ENCODE measurements around the gene FCHSD2. TPM values are rescaled to one million over a fixed set of nuclear protein-coding genes. Genes with fewer than 3 reads are reported as not detected.

The FCHSD2 gene
- total RNA-seq, 2 donors from 2014 or later: 14.0 to 17.6 TPM

DNA sequence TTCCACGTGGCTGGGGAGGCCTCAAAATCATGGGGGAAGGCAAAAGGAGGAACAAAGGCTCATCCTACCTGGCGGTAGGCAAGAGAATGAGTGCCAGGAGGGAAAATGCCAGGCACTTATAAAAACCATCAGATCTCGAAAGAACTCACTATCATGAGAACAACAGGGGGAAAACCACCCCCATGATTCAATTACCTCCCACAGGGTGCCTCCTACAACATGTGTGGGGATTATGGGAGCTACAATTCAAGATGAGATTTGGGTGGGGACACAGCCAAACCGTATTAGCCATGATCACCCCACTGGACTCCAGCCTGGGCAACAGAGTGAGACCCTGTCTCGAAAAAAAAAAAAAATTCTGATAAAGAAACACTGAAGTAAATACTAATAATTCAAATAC, 87.1 kb downstream of the FCHSD2 start:
- Histone ChIP-seq H3K27me3 (ENCODE audit: control insufficient read depth, insufficient read depth, low read length, poor library complexity, severe bottlenecking) (no peaks in the 10 kb centered on the region), H3K27ac (ENCODE audit: low read depth, low read length) (no peak overlapping the region), H3K36me3 (ENCODE audit: control insufficient read depth, insufficient read depth, low read length) (no peaks in the 10 kb centered on the region), H3K9me3 (ENCODE audit: control insufficient read depth, low read length) (no peaks in the 10 kb centered on the region), H3K4me1 (ENCODE audit: control insufficient read depth, insufficient read depth, low read length) (no peaks in the 10 kb centered on the region), H3K9ac (ENCODE audit: extremely low read depth, low read length, poor library complexity, severe bottlenecking) (no peak overlapping the region), H3K4me3 (ENCODE audit: low read length) (no peak overlapping the region)
- 89 to 92% methylated on average over 2 to 4 of the region's 5 CpGs for WGBS, 2 experiments (ENCODE audit: insufficient coverage in 1 of 2, insufficient read length in 1 of 2)
- no peak for DNase-seq
- H3K27ac Mint-ChIP-seq: no peak overlapping the region
- H3K9me3 Mint-ChIP-seq: no peaks in the 10 kb centered on the region
- TF ChIP-seq, protein P1, sequence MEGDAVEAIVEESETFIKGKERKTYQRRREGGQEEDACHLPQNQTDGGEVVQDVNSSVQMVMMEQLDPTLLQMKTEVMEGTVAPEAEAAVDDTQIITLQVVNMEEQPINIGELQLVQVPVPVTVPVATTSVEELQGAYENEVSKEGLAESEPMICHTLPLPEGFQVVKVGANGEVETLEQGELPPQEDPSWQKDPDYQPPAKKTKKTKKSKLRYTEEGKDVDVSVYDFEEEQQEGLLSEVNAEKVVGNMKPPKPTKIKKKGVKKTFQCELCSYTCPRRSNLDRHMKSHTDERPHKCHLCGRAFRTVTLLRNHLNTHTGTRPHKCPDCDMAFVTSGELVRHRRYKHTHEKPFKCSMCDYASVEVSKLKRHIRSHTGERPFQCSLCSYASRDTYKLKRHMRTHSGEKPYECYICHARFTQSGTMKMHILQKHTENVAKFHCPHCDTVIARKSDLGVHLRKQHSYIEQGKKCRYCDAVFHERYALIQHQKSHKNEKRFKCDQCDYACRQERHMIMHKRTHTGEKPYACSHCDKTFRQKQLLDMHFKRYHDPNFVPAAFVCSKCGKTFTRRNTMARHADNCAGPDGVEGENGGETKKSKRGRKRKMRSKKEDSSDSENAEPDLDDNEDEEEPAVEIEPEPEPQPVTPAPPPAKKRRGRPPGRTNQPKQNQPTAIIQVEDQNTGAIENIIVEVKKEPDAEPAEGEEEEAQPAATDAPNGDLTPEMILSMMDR (conservative IDR thresholded peaks at IDR 0.05): no peak
- H3K27me3 Mint-ChIP-seq (ENCODE audit: insufficient read depth): no peaks in the 10 kb centered on the region
- H3K4me1 Mint-ChIP-seq: no peaks in the 10 kb centered on the region
- no peak overlapping the region for H3K4me3 Mint-ChIP-seq
- no peaks in the 10 kb centered on the region for H3K36me3 Mint-ChIP-seq (ENCODE audit: low read depth)

DNA sequence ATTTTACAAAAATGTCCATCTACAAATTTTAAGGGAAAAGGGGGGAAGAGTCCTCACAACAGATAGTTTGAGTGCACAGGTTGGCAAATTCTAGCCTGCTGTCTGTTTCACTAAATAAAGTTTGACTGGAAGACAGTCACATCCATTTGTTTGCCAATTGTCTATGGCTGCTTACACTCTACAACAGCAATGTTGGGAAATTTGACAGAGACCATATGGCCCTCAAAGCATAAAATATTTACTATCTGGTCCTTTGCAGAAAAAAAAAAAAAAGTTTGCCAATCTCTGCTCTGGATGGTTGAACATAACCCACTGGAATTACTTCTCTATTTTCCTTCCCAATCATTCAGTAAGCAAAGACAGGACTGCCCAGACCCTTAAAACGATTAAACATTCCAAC, 88.2 kb downstream of the FCHSD2 start:
- Histone ChIP-seq H3K27ac (ENCODE audit: low read depth, low read length) (no peak overlapping the region), H3K4me1 (ENCODE audit: control insufficient read depth, insufficient read depth, low read length) (no peaks in the 10 kb centered on the region), H3K27me3 (ENCODE audit: control insufficient read depth, insufficient read depth, low read length, poor library complexity, severe bottlenecking) (no peaks in the 10 kb centered on the region), H3K9me3 (ENCODE audit: control insufficient read depth, low read length) (no peaks in the 10 kb centered on the region), H3K9ac (ENCODE audit: extremely low read depth, low read length, poor library complexity, severe bottlenecking) (no peak overlapping the region), H3K4me3 (ENCODE audit: low read length) (no peak overlapping the region), H3K36me3 (ENCODE audit: control insufficient read depth, insufficient read depth, low read length) (no peaks in the 10 kb centered on the region)
- Mint-ChIP-seq H3K4me3 (no peak overlapping the region), H3K9me3 (no peaks in the 10 kb centered on the region), H3K36me3 (ENCODE audit: low read depth) (no peaks in the 10 kb centered on the region), H3K27me3 (ENCODE audit: insufficient read depth) (no peaks in the 10 kb centered on the region), H3K27ac (no peak overlapping the region), H3K4me1 (no peaks in the 10 kb centered on the region)
- no CpG with 5 or more reads among the region's 1 CpG for WGBS, 2 experiments (ENCODE audit: insufficient coverage in 1 of 2, insufficient read length in 1 of 2)
- DNase-seq: no peak
- TF ChIP-seq, protein P1 (conservative IDR thresholded peaks at IDR 0.05): no peak

DNA sequence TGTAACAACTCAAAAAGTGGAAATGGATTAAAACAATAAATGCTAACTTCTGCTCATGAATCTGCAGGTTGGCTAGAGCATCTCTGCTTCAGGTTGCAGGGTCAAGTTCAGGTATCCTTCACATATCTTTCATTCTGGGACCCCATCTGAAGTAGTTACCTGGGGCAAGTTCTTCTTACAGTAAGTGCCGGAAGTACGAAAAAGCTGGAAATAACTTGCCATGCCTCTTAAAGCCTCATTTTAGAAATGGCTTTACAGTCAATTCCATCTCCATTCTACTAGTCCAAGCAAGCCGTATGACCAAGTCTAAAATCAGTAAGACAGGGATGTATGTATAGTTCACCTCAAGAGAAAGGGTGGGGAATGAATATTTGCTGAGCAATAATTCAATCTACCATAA, 93.7 kb downstream of the FCHSD2 start:
- H3K9me3 ChIP-seq (ENCODE audit: control insufficient read depth, low read length): no peaks in the 10 kb centered on the region
- H3K36me3 Mint-ChIP-seq (ENCODE audit: low read depth): no peaks in the 10 kb centered on the region
- no peak overlapping the region for H3K27ac ChIP-seq (ENCODE audit: low read depth, low read length)
- no peak overlapping the region for H3K27ac Mint-ChIP-seq
- H3K4me3 Mint-ChIP-seq: no peak overlapping the region
- TF ChIP-seq, protein P1 (conservative IDR thresholded peaks at IDR 0.05): no peak
- H3K4me1 ChIP-seq (ENCODE audit: control insufficient read depth, insufficient read depth, low read length): no peaks in the 10 kb centered on the region
- WGBS, 2 experiments (ENCODE audit: insufficient coverage in 1 of 2, insufficient read length in 1 of 2): 95% methylated on average over 2 of the region's 3 CpGs; no CpG with 5 or more reads in 1 of the 2 experiments
- H3K4me1 Mint-ChIP-seq: peaks cover 1% of the 10 kb centered on the region
- no peak overlapping the region for H3K9ac ChIP-seq (ENCODE audit: extremely low read depth, low read length, poor library complexity, severe bottlenecking)
- no peak for DNase-seq
- no peaks in the 10 kb centered on the region for H3K27me3 ChIP-seq (ENCODE audit: control insufficient read depth, insufficient read depth, low read length, poor library complexity, severe bottlenecking)
- H3K9me3 Mint-ChIP-seq: no peaks in the 10 kb centered on the region
- H3K4me3 ChIP-seq (ENCODE audit: low read length): no peak overlapping the region
- no peaks in the 10 kb centered on the region for H3K27me3 Mint-ChIP-seq (ENCODE audit: insufficient read depth)
- no peaks in the 10 kb centered on the region for H3K36me3 ChIP-seq (ENCODE audit: control insufficient read depth, insufficient read depth, low read length)
